HG03039 (cell line): Measurements from ENCODE around the gene UBE3D.
"Not testable (repeated sequence)": the region's sequence is repeated elsewhere in the genome, so short reads cannot be mapped to it uniquely, and the experiment has no call there.

Source experiments
- ATAC-seq: cut with Tn5 transposase; IDR thresholded peaks from one replicate; pipeline ENCODE4 v1.9.1; 2021; ENCODE audit warnings: mild to moderate bottlenecking, moderate library complexity; ENCODE audit not compliant: unreplicated experiment

UBE3D gene

GRCh38 chr6:82877213-82878195, 188.1 kb downstream of the UBE3D start:
- no peak for ATAC-seq

GRCh38 chr6:82875573-82876185, 190.0 kb downstream of the UBE3D start:
- no peak for ATAC-seq

GRCh38 chr6:82874867-82875266, 190.8 kb downstream of the UBE3D start:
- no peak for ATAC-seq

DNA sequence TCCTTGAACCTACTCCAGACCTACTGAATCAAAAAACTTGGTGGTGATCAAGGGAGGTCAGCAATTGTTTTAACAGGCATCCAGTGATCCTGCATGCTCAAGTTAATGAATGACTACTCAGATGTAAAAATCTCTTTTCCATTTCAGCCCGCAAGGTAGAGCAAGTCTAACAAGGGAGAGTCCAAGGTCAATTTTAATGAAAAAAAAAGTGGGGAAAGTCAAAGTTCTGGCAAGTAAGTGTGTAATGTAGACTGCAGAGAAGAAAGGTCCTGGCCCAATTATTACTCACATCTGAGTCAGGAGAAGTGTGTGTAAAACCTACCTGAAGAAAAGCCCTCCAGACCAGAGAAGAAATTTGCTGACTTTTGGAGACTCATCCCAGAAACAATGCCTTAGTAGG, 193.5 kb downstream of the UBE3D start:
- no peak for ATAC-seq

- no peak for ATAC-seq
Measured at GRCh38 chr6:82870582-82871172, 195.0 kb downstream of the UBE3D start.

DNA sequence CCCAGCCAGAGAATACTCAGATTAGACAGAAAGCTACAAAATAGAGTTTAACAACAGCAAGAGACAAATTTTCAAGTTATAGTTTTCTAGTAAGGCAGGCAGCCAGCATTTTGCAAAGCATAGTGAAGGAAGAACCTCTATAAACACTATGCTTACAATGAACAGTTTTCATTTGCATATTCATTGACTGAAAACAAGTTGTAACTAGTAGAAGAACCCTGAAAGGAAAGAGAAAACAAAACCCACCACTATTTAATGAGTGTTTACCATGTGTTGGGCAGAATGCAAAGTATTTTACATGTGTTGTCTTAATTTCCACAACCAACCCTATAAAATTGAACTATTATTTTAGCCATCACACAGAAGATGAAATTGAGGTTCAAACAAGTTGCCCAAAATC, 196.1 kb downstream of the UBE3D start:
- ATAC-seq, result no peak

GRCh38 chr6:82867946-82868345, 197.7 kb downstream of the UBE3D start:
- ATAC-seq, result no peak

DNA sequence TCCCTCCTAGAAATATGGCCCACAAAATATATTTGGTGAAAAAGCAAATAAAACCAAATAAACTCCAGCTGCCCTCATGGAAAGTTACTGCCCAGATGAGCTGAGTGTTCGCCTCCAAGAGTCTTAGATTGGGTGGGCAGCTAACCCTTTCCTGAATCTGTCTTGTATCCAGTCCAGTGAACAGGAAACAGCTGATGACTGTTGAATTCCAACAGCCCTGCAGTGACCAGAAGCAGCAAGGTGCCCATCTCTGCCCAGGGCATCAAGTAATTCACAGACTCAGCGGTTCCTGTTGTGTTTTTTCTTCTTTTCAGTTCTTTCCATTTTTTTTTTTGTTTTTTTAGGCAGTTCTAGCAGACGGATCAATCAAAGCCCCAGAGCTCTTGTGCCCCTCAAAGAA, 199.2 kb downstream of the UBE3D start:
- no peak for ATAC-seq

DNA sequence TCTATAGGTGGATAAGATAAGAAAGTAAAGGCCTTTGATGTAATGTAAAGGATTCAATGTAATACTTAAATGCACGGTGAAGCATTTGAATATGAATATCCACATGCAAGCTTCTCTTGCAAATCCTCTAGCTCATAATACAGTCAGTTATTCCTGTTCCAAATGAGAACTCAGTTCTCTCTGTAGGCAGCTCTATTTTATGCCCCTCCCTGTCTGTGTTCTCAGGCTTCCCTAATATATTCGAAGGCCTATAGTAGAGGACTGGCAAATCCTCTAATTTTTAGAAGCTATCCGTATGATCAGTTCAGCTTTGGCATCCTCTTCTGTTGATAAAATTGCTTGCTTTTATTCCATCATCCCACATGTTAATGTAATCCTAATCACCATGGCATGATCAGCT, 200.2 kb downstream of the UBE3D start:
- no peak for ATAC-seq

DNA sequence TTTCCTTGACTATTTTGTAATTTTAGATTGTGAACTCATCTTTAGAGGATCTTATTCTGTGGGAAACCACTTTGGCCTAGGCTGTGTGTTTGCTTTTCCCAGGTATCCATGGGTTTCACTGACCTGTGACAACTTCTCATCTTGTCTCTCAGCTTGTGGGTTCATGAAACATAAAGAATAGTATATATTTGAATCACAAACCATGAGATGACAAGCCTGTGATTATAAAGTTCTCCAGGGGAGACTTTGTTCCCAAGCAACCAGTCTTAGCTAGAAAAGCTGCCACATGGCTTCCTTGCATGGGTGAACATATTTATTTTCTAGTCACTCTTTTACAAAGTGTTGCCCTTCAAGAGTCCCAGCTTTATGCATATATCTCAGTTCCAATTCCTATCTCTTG, 201.9 kb downstream of the UBE3D start:
- no peak for ATAC-seq

- no peak for ATAC-seq
Measured at GRCh38 chr6:82862543-82862942, 203.1 kb downstream of the UBE3D start.

DNA sequence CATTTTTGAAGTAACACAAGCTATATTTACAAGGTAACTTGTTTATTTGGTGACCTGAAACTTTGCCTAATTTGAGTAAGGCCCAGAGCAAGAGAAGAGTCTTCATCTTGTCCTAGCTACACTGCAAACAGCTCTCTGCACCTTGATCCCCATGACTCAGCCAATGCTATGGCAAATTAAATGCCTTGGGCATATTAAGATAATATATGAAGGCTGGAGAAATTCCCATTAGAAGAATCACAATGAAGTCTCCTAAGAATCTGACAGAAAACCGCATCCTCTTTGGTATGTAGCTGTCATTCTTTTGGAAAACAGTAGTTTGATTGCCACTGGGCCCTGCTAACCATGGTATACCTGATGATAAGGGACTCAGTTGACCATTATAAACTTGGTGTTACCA, 204.5 kb downstream of the UBE3D start:
- no peak for ATAC-seq

DNA sequence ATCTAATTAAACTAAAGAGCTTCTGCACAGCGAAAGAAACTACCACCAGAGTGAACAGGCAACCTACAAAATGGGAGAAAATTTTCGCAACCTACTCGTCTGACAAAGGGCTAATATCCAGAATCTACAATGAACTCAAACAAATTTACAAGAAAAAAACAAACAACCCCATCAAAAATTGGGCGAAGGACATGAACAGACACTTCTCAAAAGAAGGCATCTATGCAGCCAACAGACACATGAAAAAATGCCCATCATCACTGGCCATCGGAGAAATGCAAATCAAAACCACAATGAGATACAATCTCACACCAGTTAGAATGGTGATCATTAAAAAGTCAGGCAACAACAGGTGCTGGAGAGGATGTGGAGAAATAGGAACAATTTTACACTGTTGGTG, 209.6 kb downstream of the UBE3D start:
- ATAC-seq, result not testable (repeated sequence)

GRCh38 chr6:82852904-82853303, 212.7 kb downstream of the UBE3D start:
- ATAC-seq, result not testable (repeated sequence)

GRCh38 chr6:82843291-82843885, 222.3 kb downstream of the UBE3D start:
- ATAC-seq, result no peak

DNA sequence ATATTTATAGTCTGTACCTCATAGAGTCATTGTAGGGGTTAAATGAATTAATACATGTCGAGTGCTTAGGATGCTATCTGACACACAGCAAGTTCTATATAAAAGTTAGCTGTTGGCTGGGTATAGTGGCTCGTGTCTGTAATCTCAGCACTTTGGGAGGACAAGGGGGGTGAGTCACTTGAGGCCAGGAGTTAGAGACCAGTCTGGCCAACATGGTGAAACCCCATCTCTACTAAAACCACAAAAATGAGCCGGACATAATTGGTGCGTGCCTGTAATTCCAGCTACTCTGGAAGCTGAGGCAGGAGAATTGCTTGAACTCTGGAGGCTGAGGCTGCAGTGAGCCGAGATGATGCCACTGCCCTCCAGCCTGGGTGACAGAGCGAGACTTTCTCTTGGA, 222.9 kb downstream of the UBE3D start:
- no peak for ATAC-seq
